SU-DHL-6 (cell line): Measurements from ENCODE around the gene BCL6.

ENCODE experiments used
- EZH2phosphoT487 ChIP-seq: fragments of 200-600 bp; sonication (generic), shearing (Covaris generic); conservative IDR thresholded peaks from 2 replicates; pipeline ENCODE4 v1.6.1; 2018; ENCODE audit warnings: mild to moderate bottlenecking, antibody characterized with exemption, low read length, moderate library complexity, mixed read lengths
- TF ChIP-seq, protein P1 (sequence below): fragments of 200-600 bp; sonication (generic); IDR thresholded peaks from one replicate; pipeline ENCODE4 v1.5.1; 2017; ENCODE audit warnings: antibody characterized with exemption, mild to moderate bottlenecking, low read length, moderate library complexity; ENCODE audit not compliant: insufficient read depth, poor library complexity, severe bottlenecking

GRCh38 chr3:187725224-187725623 lies 20.0 kb downstream of the BCL6 start:
- TF ChIP-seq, protein P1, sequence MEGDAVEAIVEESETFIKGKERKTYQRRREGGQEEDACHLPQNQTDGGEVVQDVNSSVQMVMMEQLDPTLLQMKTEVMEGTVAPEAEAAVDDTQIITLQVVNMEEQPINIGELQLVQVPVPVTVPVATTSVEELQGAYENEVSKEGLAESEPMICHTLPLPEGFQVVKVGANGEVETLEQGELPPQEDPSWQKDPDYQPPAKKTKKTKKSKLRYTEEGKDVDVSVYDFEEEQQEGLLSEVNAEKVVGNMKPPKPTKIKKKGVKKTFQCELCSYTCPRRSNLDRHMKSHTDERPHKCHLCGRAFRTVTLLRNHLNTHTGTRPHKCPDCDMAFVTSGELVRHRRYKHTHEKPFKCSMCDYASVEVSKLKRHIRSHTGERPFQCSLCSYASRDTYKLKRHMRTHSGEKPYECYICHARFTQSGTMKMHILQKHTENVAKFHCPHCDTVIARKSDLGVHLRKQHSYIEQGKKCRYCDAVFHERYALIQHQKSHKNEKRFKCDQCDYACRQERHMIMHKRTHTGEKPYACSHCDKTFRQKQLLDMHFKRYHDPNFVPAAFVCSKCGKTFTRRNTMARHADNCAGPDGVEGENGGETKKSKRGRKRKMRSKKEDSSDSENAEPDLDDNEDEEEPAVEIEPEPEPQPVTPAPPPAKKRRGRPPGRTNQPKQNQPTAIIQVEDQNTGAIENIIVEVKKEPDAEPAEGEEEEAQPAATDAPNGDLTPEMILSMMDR: no peak
- no peak for TF ChIP-seq EZH2phosphoT487
